Peyer's patch (tissue), 4 donors: ENCODE results near the gene B3GAT1.

Experiments used
- POLR2A ChIP-seq, 2 donors: fragments of 450-650 bp; IDR thresholded peaks; one replicate each; pipeline ENCODE4 v1.5.1; 2017; ENCODE audit warnings: antibody characterized with exemption in 2 of 2, mild to moderate bottlenecking in 2 of 2, moderate library complexity in 2 of 2
- TF ChIP-seq, protein P1 (sequence below), 6 experiments: fragments of 450-650 bp in 4 of 6; fragments of 200-600 bp in 2 of 6; sonication (generic) in 1 of 6; IDR thresholded peaks; one replicate each; pipeline ENCODE4 v1.5.1; 2017 to 2019; ENCODE audit warnings: antibody characterized with exemption in 6 of 6, mild to moderate bottlenecking in 3 of 6, moderate library complexity in 1 of 6

- TF ChIP-seq, protein P1, sequence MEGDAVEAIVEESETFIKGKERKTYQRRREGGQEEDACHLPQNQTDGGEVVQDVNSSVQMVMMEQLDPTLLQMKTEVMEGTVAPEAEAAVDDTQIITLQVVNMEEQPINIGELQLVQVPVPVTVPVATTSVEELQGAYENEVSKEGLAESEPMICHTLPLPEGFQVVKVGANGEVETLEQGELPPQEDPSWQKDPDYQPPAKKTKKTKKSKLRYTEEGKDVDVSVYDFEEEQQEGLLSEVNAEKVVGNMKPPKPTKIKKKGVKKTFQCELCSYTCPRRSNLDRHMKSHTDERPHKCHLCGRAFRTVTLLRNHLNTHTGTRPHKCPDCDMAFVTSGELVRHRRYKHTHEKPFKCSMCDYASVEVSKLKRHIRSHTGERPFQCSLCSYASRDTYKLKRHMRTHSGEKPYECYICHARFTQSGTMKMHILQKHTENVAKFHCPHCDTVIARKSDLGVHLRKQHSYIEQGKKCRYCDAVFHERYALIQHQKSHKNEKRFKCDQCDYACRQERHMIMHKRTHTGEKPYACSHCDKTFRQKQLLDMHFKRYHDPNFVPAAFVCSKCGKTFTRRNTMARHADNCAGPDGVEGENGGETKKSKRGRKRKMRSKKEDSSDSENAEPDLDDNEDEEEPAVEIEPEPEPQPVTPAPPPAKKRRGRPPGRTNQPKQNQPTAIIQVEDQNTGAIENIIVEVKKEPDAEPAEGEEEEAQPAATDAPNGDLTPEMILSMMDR (IDR thresholded peaks at IDR 0.05) = no peak
- TF ChIP-seq POLR2A (IDR thresholded peaks at IDR 0.05) = no peak
These were observed 64.6 kb downstream of the B3GAT1 start for GRCh38 chr11:134347441-134347840.
